HUES48 (cell line): Measurements from ENCODE around the gene EPS8L2.
"Not testable (repeated sequence)": the region's sequence is repeated elsewhere in the genome, so short reads cannot be mapped to it uniquely, and the experiment has no call there.

ENCODE experiments used
- H3K27ac ChIP-seq: one replicate; pipeline ENCODE4 v1.7.0; 2013; ENCODE audit warnings: low read depth, low read length, inconsistent platforms
- H3K27me3 ChIP-seq: 2 replicates; pipeline ENCODE4 v1.6.1; 2013; ENCODE audit warnings: mild to moderate bottlenecking, low read length; ENCODE audit not compliant: control insufficient read depth, insufficient read depth
- H3K36me3 ChIP-seq: 2 replicates; pipeline ENCODE4 v1.6.1; 2013; ENCODE audit warnings: low read length; ENCODE audit not compliant: control insufficient read depth, insufficient read depth
- H3K4me1 ChIP-seq: 2 replicates; pipeline ENCODE4 v1.6.1; 2013; ENCODE audit warnings: mild to moderate bottlenecking, low read length; ENCODE audit not compliant: control insufficient read depth, insufficient read depth
- H3K4me3 ChIP-seq: 2 replicates; pipeline ENCODE4 v1.5.1; 2013; ENCODE audit warnings: mild to moderate bottlenecking, low read depth, low read length
- H3K9ac ChIP-seq: 2 replicates; pipeline ENCODE4 v1.6.1; 2013; ENCODE audit warnings: mild to moderate bottlenecking, low read depth, low read length, moderate library complexity
- H3K9me3 ChIP-seq: 2 replicates; pipeline ENCODE4 v1.6.1; 2013; ENCODE audit warnings: low read length; ENCODE audit not compliant: control insufficient read depth, insufficient read depth

Gene EPS8L2

DNA sequence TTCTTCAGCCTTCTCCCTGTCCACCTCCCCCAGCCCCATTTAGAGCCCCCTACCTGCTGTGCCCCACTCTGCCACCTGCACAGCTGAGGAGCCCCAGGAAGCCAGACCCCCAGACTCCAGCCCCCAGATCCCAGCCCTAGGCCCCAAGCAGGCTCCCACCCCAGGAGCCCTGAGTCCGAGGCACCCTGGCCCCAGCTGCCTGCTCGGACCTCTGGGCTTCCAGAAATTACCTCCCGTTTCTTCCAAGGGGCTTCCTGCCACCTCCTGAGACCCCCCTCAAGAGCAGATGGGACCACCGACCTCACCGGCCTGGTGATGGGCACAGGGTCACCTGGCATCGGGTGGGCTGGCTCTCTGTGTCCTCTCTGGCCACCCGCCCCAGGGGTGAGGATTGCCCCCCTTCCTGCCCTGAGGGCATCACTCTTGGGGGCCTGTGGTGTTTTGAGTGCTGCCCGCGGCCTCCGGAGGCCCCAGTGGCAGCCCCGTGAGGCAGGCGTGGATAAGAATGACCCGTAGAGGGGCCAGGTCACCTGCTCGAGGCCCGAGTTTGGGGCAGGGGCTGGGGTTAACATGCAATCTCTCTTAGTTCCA lies 23.0 kb downstream of the EPS8L2 start:
- Histone ChIP-seq H3K27ac (no peak overlapping the region), H3K36me3 (no peaks in the 10 kb centered on the region), H3K27me3 (no peaks in the 10 kb centered on the region), H3K9ac (no peak overlapping the region), H3K4me3 (no peak overlapping the region), H3K9me3 (no peaks in the 10 kb centered on the region), H3K4me1 (peaks cover 5% of the 10 kb centered on the region; the same call in 1 of the 2 replicates)

GRCh38 chr11:729492-730074 lies 23.6 kb downstream of the EPS8L2 start:
- H3K27me3 ChIP-seq = no peaks in the 10 kb centered on the region
- no peak overlapping the region for H3K27ac ChIP-seq
- H3K36me3 ChIP-seq = no peaks in the 10 kb centered on the region
- H3K9me3 ChIP-seq = no peaks in the 10 kb centered on the region
- H3K4me3 ChIP-seq = no peak overlapping the region
- peaks cover 5% of the 10 kb centered on the region; the same call in 1 of the 2 replicates for H3K4me1 ChIP-seq
- no peak overlapping the region for H3K9ac ChIP-seq

- Histone ChIP-seq H3K36me3 (no peaks in the 10 kb centered on the region), H3K9ac (no peak overlapping the region), H3K27ac (no peak overlapping the region), H3K27me3 (no peaks in the 10 kb centered on the region), H3K9me3 (no peaks in the 10 kb centered on the region), H3K4me3 (no peak overlapping the region), H3K4me1 (no peaks in the 10 kb centered on the region)
These were observed 27.0 kb downstream of the EPS8L2 start for GRCh38 chr11:733072-733471.

DNA sequence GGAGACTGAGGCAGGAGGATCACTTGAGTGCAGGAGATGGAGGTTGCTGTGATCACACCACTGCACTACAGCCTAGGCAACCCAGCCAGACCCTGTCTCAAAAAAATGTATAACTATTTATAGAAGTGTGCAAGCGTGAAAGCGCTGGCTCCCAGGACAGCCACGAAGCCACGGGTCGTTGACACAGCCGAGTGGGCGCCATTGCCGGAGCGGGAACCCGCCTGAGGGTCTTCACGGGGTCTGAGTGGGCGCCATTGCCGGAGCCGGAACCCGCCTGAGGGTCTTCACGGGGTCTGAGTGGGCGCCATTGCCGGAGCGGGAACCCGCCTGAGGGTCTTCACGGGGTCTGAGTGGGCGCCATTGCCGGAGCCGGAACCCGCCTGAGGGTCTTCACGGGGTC lies 28.5 kb downstream of the EPS8L2 start:
- not testable (repeated sequence) for H3K9me3 ChIP-seq, H3K9ac ChIP-seq, H3K4me1 ChIP-seq, H3K27me3 ChIP-seq, H3K36me3 ChIP-seq, H3K27ac ChIP-seq, H3K4me3 ChIP-seq

DNA sequence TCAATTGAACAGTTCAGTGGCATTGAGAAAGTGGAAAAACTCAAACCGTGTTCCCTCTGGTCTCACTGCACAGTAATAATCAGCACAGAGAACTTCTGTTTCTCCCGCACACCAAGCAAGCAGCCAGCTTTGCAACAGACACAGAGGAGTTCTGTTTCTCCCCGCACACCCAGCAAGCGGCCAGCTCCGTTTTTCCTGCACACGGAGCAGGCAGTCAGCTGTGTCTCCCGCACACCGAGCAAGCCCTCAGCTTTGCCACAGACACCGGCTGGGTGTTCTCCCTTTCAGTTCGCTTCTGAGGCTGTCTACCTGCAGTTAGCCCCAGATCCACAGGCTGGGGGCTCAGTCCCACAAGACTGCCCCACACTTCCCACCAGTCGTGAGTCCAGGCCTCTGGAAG lies 31.3 kb downstream of the EPS8L2 start:
- H3K27ac ChIP-seq = no peak overlapping the region
- H3K9ac ChIP-seq = no peak overlapping the region

GRCh38 chr11:737899-738298 lies 31.9 kb downstream of the EPS8L2 start:
- H3K9ac ChIP-seq, H3K4me1 ChIP-seq, H3K27ac ChIP-seq, H3K36me3 ChIP-seq, H3K27me3 ChIP-seq, H3K9me3 ChIP-seq, H3K4me3 ChIP-seq: not testable (repeated sequence)

More for the DNA sequence above, 31.3 kb downstream of the EPS8L2 start:
- no peaks in the 10 kb centered on the region for H3K4me1 ChIP-seq
- no peaks in the 10 kb centered on the region for H3K9me3 ChIP-seq
- no peak overlapping the region for H3K4me3 ChIP-seq
- H3K27me3 ChIP-seq = no peaks in the 10 kb centered on the region
- H3K36me3 ChIP-seq = no peaks in the 10 kb centered on the region

GRCh38 chr11:742156-742546 lies 36.1 kb downstream of the EPS8L2 start:
- peaks cover 8% of the 10 kb centered on the region for H3K4me1 ChIP-seq
- no peak overlapping the region for H3K9ac ChIP-seq
- no peak overlapping the region for H3K4me3 ChIP-seq
- no peak overlapping the region for H3K27ac ChIP-seq
- no peaks in the 10 kb centered on the region for H3K27me3 ChIP-seq
- no peaks in the 10 kb centered on the region for H3K36me3 ChIP-seq
- no peaks in the 10 kb centered on the region for H3K9me3 ChIP-seq

GRCh38 chr11:742571-743201 lies 36.7 kb downstream of the EPS8L2 start:
- Histone ChIP-seq H3K9ac (no peak overlapping the region), H3K9me3 (no peaks in the 10 kb centered on the region), H3K27ac (no peak overlapping the region), H3K4me3 (no peak overlapping the region), H3K27me3 (no peaks in the 10 kb centered on the region), H3K4me1 (peaks cover 8% of the 10 kb centered on the region), H3K36me3 (no peaks in the 10 kb centered on the region)

DNA sequence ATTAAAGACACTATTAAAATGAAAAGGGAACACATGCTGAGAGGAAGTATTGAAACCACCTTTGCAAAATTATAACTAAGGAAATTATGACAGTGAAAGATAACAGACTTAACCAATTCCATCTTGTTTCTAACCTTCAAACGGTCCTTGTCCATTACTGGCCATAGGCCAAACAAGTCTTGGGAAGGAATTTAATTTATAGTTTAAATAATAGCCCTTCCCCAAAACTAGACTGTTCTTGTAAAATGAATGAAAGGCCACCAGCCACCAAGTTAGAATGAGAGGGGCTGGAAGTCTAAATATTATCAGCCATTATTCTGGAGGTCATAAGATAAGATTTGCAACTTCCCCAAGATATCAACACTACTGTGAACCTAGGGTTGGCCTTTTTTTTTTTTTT lies 39.4 kb downstream of the EPS8L2 start:
- H3K4me1 ChIP-seq = peaks cover 15% of the 10 kb centered on the region
- H3K9me3 ChIP-seq = no peaks in the 10 kb centered on the region
- H3K9ac ChIP-seq = no peak overlapping the region
- H3K4me3 ChIP-seq = no peak overlapping the region
- H3K36me3 ChIP-seq = peaks cover 10% of the 10 kb centered on the region
- no peak overlapping the region for H3K27ac ChIP-seq
- H3K27me3 ChIP-seq = no peaks in the 10 kb centered on the region

- Histone ChIP-seq H3K4me1 (peaks cover 15% of the 10 kb centered on the region), H3K9me3 (no peaks in the 10 kb centered on the region), H3K36me3 (peaks cover 10% of the 10 kb centered on the region), H3K27me3 (no peaks in the 10 kb centered on the region), H3K27ac (peak overlapping the region; percentile 91), H3K4me3 (peak overlapping the region; percentile 89), H3K9ac (peak overlapping the region; percentile 71)
These were observed 40.5 kb downstream of the EPS8L2 start for GRCh38 chr11:746289-747157.
